ENCODE results near the gene HS3ST4. TPM values are rescaled to one million over a fixed set of nuclear protein-coding genes. Genes with fewer than 3 reads are reported as not detected.

Gene HS3ST4
- total and polyA plus RNA-seq, 2 of the 8 experiments (the other 6 are each of a cell fraction or from before 2014, with no cell fraction given), result 1.9 to 3.3 TPM

DNA sequence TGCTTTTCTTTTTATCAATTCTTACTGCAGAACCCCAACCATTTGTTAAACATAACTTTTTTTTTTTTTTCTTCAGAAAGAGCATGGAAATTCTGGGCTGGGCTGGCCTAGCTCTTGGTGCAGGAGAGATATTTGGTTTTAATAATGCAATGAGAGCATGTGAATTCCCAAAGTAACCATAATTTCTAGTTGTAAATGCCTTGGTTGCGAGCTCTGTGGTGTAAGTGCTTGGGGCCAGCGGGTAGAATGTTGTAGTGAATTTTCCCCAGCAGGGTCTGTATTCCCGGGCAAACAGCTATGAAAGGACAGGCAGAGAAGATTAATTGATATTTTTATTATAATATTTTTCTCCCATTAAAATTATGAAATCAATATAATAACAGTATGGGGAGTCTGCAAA is 465.6 kb downstream of the HS3ST4 start:
- Histone ChIP-seq H2AFZ (ENCODE audit: low read length) (no peak overlapping the region), H3K18ac (ENCODE audit: extremely low read depth, low read length) (no peak overlapping the region), H3K23me2 (ENCODE audit: low read depth, low read length) (no peaks in the 10 kb centered on the region), H3K79me2 (ENCODE audit: control insufficient read depth in 1 of 2, insufficient read depth in 2 of 2, low read length in 2 of 2) (no peaks in the 10 kb centered on the region), H3K4me3 (ENCODE audit: extremely low read depth in 1 of 4, insufficient read depth in 2 of 4, low read depth in 3 of 4, low read length in 4 of 4) (no peak overlapping the region), H4K8ac (ENCODE audit: extremely low read depth, insufficient read depth, low read length) (no peak overlapping the region), H2BK15ac (ENCODE audit: low read length) (no peak overlapping the region), H3K27ac (ENCODE audit: low read depth, low read length) (no peak overlapping the region), H3K9ac (replicated peaks in 1 of 4; ENCODE audit: extremely low read depth in 1 of 4, low read depth in 3 of 4, low read length in 3 of 4) (no peak overlapping the region), H3K23ac (ENCODE audit: insufficient read length) (no peak overlapping the region), H3K9me3 (ENCODE audit: insufficient read depth in 2 of 2, low read depth in 1 of 2, low read length in 1 of 2) (no peaks in the 10 kb centered on the region), H4K5ac (ENCODE audit: insufficient read length, low read depth, low read length) (no peak overlapping the region), H3K36me3 (ENCODE audit: control insufficient read depth in 2 of 4, insufficient read depth in 4 of 4, low read length in 3 of 4) (no peaks in the 10 kb centered on the region), H2BK12ac (ENCODE audit: low read depth, low read length) (no peak overlapping the region), H3K4me2 (ENCODE audit: insufficient read depth in 1 of 2, low read depth in 2 of 2, low read length in 2 of 2) (no peak overlapping the region), H4K91ac (replicated peaks; ENCODE audit: insufficient read length, low read length) (no peak overlapping the region), H2BK120ac (replicated peaks; ENCODE audit: low read depth, low read length) (no peak overlapping the region), H3K27me3 (replicated peaks in 1 of 4; ENCODE audit: control insufficient read depth in 3 of 4, extremely low read depth in 1 of 4, insufficient read depth in 3 of 4, low read length in 3 of 4) (no peaks in the 10 kb centered on the region), H4K20me1 (replicated peaks in 1 of 2; ENCODE audit: control insufficient read depth in 1 of 2, insufficient read depth in 2 of 2, low read length in 2 of 2) (no peaks in the 10 kb centered on the region), H2AK5ac (ENCODE audit: low read depth, low read length) (no peak overlapping the region), H2BK5ac (ENCODE audit: low read depth, low read length) (no peak overlapping the region), H3K56ac (replicated peaks; ENCODE audit: insufficient read length, low read depth, low read length) (no peak overlapping the region), H3K4me1 (replicated peaks in 1 of 4; ENCODE audit: control insufficient read depth in 3 of 4, insufficient read depth in 4 of 4, low read length in 3 of 4) (no peaks in the 10 kb centered on the region; a peak in 1 of 7 replicates), H3K79me1 (ENCODE audit: low read depth, low read length) (no peaks in the 10 kb centered on the region), H3K4ac (replicated peaks; ENCODE audit: insufficient read length, low read depth, low read length) (no peak overlapping the region), H3K14ac (ENCODE audit: insufficient read length) (no peak overlapping the region), H2BK20ac (ENCODE audit: low read length) (no peak overlapping the region)
- FAIRE-seq, result no peak
- WGBS, 2 experiments (ENCODE audit: extremely low coverage in 1 of 2, insufficient coverage in 1 of 2, insufficient read length in 1 of 2, insufficient replicate concordance in 2 of 2, low coverage in 1 of 2, low lambda C conversion rate in 2 of 2, missing lambda C conversion rate in 1 of 2), result 93% methylated on average over 3 of the region's 3 CpGs; no CpG with 5 or more reads in 1 of the 2 experiments
- CTCF ChIA-PET (ENCODE audit: partially characterized antibody), result interaction anchor here (1.1 kb wide), 2 partner anchors 12 to 17 kb away, joined by 3 read pairs; no protein-coding TSS in a partner anchor
- POLR2A ChIA-PET (ENCODE audit: partially characterized antibody), result no interaction called here
- no peak for DNase-seq (ENCODE audit: low read depth in 1 of 2, low spot score in 2 of 2)
- TF ChIP-seq POLR2A (IDR thresholded peaks at IDR 0.05; ENCODE audit: control extremely low read depth in 1 of 2, low read depth in 2 of 2, low read length in 2 of 2) (no peak), FOSL1 (IDR thresholded peaks at IDR 0.05; ENCODE audit: insufficient read depth, low read depth, low read length) (no peak), RAD21 (IDR thresholded peaks at IDR 0.05 in 1 of 2, conservative IDR thresholded peaks at IDR 0.05 in 1 of 2; ENCODE audit: low read depth in 2 of 2, low read length in 2 of 2) (no peak), POLR2AphosphoS5 (IDR thresholded peaks at IDR 0.05; ENCODE audit: low read depth, low read length) (no peak), YY1 (IDR thresholded peaks at IDR 0.05; ENCODE audit: low read depth, low read length) (no peak), EZH2 (IDR thresholded peaks at IDR 0.05; ENCODE audit: low read depth, low read length, severe bottlenecking) (no peak)
